Liver (tissue), 9 donors: Measurements from ENCODE around the gene TMEM178A. TPM values are rescaled to one million over a fixed set of nuclear protein-coding genes. Genes with fewer than 3 reads are reported as not detected.

Experiments used
- DNase-seq: peaks from one replicate; pipeline ENCODE4 v3.0.0-alpha.2; 2017; ENCODE audit warnings: low spot score
- H3K27ac ChIP-seq, 2 donors: one replicate each; pipeline ENCODE4 v1.7.0; 2013; ENCODE audit warnings: inconsistent platforms in 2 of 2, low read length in 2 of 2, control low read depth in 1 of 2, low read depth in 1 of 2, mild to moderate bottlenecking in 1 of 2
- H3K27me3 ChIP-seq, 4 donors: one replicate each; pipeline versions ENCODE4 v1.6.1 to v1.7.0; 2013; ENCODE audit warnings: low read length in 3 of 4, inconsistent platforms in 1 of 4, mild to moderate bottlenecking in 1 of 4, moderate library complexity in 1 of 4; ENCODE audit not compliant: control insufficient read depth in 4 of 4, insufficient read depth in 4 of 4
- H3K36me3 ChIP-seq, 4 donors: one replicate each; pipeline versions ENCODE4 v1.6.1 to v1.7.0; 2013; ENCODE audit warnings: low read length in 3 of 4, mild to moderate bottlenecking in 3 of 4, low read depth in 1 of 4, moderate library complexity in 1 of 4; ENCODE audit not compliant: control insufficient read depth in 4 of 4, insufficient read depth in 3 of 4
- H3K4me1 ChIP-seq, 4 donors: one replicate each; pipeline versions ENCODE4 v1.6.1 to v1.7.0; 2013; ENCODE audit warnings: low read length in 3 of 4, mild to moderate bottlenecking in 3 of 4, moderate library complexity in 1 of 4; ENCODE audit not compliant: control insufficient read depth in 4 of 4, insufficient read depth in 4 of 4
- H3K4me3 ChIP-seq, 3 donors: one replicate each; pipeline versions ENCODE4 v1.6.1 to v1.7.0; 2013; ENCODE audit warnings: low read length in 3 of 3, control low read depth in 1 of 3, low read depth in 1 of 3, mild to moderate bottlenecking in 1 of 3
- H3K9ac ChIP-seq, 2 donors: one replicate each; pipeline ENCODE4 v1.7.0; 2013; ENCODE audit warnings: low read length in 2 of 2, mild to moderate bottlenecking in 2 of 2, moderate library complexity in 2 of 2, control low read depth in 1 of 2, low read depth in 1 of 2
- H3K9me3 ChIP-seq, 4 donors: one replicate each; pipeline versions ENCODE4 v1.6.1 to v1.7.0; 2013; ENCODE audit warnings: low read length in 3 of 4; ENCODE audit not compliant: control insufficient read depth in 4 of 4
- EGR1 ChIP-seq, 2 donors: IDR thresholded peaks; 2 replicates each; pipeline ENCODE4 v1.6.1; 2016 to 2018; ENCODE audit warnings: antibody characterized with exemption in 2 of 2, low read depth in 2 of 2
- FOXA1 ChIP-seq: IDR thresholded peaks from 2 replicates; pipeline ENCODE4 v1.6.1; 2016; ENCODE audit warnings: antibody characterized with exemption
- FOXA2 ChIP-seq: IDR thresholded peaks from 2 replicates; pipeline ENCODE4 v1.6.1; 2016; ENCODE audit warnings: antibody characterized with exemption
- GABPA ChIP-seq, 2 donors: IDR thresholded peaks in 1 of 2; conservative IDR thresholded peaks in 1 of 2; 2 replicates each; pipeline ENCODE4 v1.6.1; 2016; ENCODE audit warnings: antibody characterized with exemption in 2 of 2, mild to moderate bottlenecking in 1 of 2, moderate library complexity in 1 of 2
- HNF4A ChIP-seq, 2 donors: conservative IDR thresholded peaks; 2 replicates each; pipeline ENCODE4 v1.6.1; 2016; ENCODE audit warnings: antibody characterized with exemption in 2 of 2, mild to moderate bottlenecking in 2 of 2
- HNF4G ChIP-seq: IDR thresholded peaks from 2 replicates; pipeline ENCODE4 v1.6.1; 2016; ENCODE audit warnings: antibody characterized with exemption
- JUND ChIP-seq, 2 donors: IDR thresholded peaks; 2 replicates each; pipeline ENCODE4 v1.6.1; 2016; ENCODE audit warnings: antibody characterized with exemption in 2 of 2
- NR2F2 ChIP-seq: IDR thresholded peaks from 2 replicates; pipeline ENCODE4 v1.6.1; 2016; ENCODE audit warnings: antibody characterized with exemption
- RAD21 ChIP-seq, 2 donors: IDR thresholded peaks; 2 replicates each; pipeline ENCODE4 v1.6.1; 2016; ENCODE audit warnings: antibody characterized with exemption in 2 of 2, mild to moderate bottlenecking in 2 of 2
- RXRA ChIP-seq, 2 donors: IDR thresholded peaks; 2 replicates each; pipeline ENCODE4 v1.6.1; 2017 to 2018; ENCODE audit warnings: antibody characterized with exemption in 2 of 2, mild to moderate bottlenecking in 1 of 2
- SP1 ChIP-seq: IDR thresholded peaks from 2 replicates; pipeline ENCODE4 v1.6.1; 2018; ENCODE audit warnings: antibody characterized with exemption, mild to moderate bottlenecking
- TAF1 ChIP-seq: conservative IDR thresholded peaks from 2 replicates; pipeline ENCODE4 v1.6.1; 2016; ENCODE audit warnings: antibody characterized with exemption, mild to moderate bottlenecking
- YY1 ChIP-seq: IDR thresholded peaks from 2 replicates; pipeline ENCODE4 v1.6.1; 2016; ENCODE audit warnings: antibody characterized with exemption, mild to moderate bottlenecking
- WGBS: extraction: QIAGEN DNeasy Blood & Tissue Kit; methylation state at CpG from one replicate; pipeline ENCODE4 v1.1.7; 2013; 5-methylcytosine and 5-hydroxymethylcytosine counted together
- polyA plus RNA-seq, 2 donors: library from polyadenylated mRNA; stranded (reverse) in 1 of 2; unstranded in 1 of 2; fragments of 200-250 nt in 1 of 2; fragments of >200 nt in 1 of 2; fragmentation: Nextera tagmentation in 1 of 2; extraction: Ambion mirVana in 1 of 2; gene quantifications; one replicate each; pipeline versions ENCODE4 v1.2.1 to v1.2.3, GENCODE V29; 2013 to 2015
- total RNA-seq, 2 donors: library from RNA; depleted of rRNA; stranded (reverse); fragments of >200 nt; gene quantifications; one replicate each; pipeline ENCODE4 v1.2.3, GENCODE V29; 2014
- TF ChIP-seq, protein P1 (sequence below): IDR thresholded peaks from 2 replicates; pipeline ENCODE4 v1.6.1; 2016; ENCODE audit warnings: antibody characterized with exemption
- TF ChIP-seq, protein P2 (sequence below): IDR thresholded peaks from 2 replicates; pipeline ENCODE4 v1.6.1; 2016; ENCODE audit warnings: antibody characterized with exemption
- TF ChIP-seq, protein P3 (sequence below): fragments of 150-350 bp; IDR thresholded peaks from 2 replicates; pipeline ENCODE4 v1.5.1; 2017; ENCODE audit warnings: improper control_type of control experiment, low read depth, low read length; ENCODE audit not compliant: missing input control
- TF ChIP-seq, protein P4 (sequence below): IDR thresholded peaks from 2 replicates; pipeline ENCODE4 v1.6.1; 2016; ENCODE audit warnings: antibody characterized with exemption, mild to moderate bottlenecking
- TF ChIP-seq, protein P5 (sequence below): IDR thresholded peaks from 2 replicates; pipeline ENCODE4 v1.6.1; 2016; ENCODE audit warnings: antibody characterized with exemption
- donor health status: healthy.
- donor health status: healthy.
- donor health status: healthy.
- donor health status: healthy.
- donor health status: healthy.

The TMEM178A gene
- total and polyA plus RNA-seq, 4 donors, result 0.21 to 0.64 (median 0.49) TPM

DNA sequence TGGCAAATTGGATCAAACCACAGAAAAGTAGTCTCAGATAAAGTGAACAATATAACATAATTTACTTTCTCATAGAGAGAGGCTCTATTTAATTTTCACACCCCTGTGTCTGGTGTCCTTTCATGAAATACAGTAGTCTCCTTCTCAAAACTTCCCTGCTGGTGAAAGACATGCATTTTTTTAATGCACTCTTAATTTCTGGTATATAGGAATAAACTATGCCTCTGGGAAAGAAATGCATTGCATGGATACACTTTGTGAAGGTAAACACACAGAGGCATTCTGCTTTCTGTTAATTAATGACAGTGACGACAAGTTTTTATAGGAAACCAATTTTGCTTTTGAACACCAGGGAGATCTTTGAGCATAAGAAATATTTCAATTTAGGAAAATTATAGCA is 24.1 kb upstream of the TMEM178A start:
- no peaks in the 10 kb centered on the region for H3K36me3 ChIP-seq
- H3K27me3 ChIP-seq, result no peaks in the 10 kb centered on the region
- no peak for TF ChIP-seq JUND (IDR thresholded peaks at IDR 0.05)
- no peak for TF ChIP-seq FOXA2
- TF ChIP-seq TAF1, result no peak
- no peak for TF ChIP-seq GABPA (IDR thresholded peaks at IDR 0.05 in 1 of 2, conservative IDR thresholded peaks at IDR 0.05 in 1 of 2)
- no peak for TF ChIP-seq SP1
- TF ChIP-seq NR2F2, result no peak
- TF ChIP-seq, protein P1, sequence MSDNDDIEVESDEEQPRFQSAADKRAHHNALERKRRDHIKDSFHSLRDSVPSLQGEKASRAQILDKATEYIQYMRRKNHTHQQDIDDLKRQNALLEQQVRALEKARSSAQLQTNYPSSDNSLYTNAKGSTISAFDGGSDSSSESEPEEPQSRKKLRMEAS, result no peak
- no peak for TF ChIP-seq FOXA1
- no peak for TF ChIP-seq HNF4G
- TF ChIP-seq, protein P2, sequence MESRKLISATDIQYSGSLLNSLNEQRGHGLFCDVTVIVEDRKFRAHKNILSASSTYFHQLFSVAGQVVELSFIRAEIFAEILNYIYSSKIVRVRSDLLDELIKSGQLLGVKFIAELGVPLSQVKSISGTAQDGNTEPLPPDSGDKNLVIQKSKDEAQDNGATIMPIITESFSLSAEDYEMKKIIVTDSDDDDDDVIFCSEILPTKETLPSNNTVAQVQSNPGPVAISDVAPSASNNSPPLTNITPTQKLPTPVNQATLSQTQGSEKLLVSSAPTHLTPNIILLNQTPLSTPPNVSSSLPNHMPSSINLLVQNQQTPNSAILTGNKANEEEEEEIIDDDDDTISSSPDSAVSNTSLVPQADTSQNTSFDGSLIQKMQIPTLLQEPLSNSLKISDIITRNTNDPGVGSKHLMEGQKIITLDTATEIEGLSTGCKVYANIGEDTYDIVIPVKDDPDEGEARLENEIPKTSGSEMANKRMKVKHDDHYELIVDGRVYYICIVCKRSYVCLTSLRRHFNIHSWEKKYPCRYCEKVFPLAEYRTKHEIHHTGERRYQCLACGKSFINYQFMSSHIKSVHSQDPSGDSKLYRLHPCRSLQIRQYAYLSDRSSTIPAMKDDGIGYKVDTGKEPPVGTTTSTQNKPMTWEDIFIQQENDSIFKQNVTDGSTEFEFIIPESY, result no peak
- no peak for TF ChIP-seq RAD21 (IDR thresholded peaks at IDR 0.05)
- TF ChIP-seq EGR1 (IDR thresholded peaks at IDR 0.05; ENCODE audit: low read depth in 2 of 2), result no peak
- no peak for TF ChIP-seq RXRA (IDR thresholded peaks at IDR 0.05)
- no peak for TF ChIP-seq YY1
- TF ChIP-seq, protein P3, sequence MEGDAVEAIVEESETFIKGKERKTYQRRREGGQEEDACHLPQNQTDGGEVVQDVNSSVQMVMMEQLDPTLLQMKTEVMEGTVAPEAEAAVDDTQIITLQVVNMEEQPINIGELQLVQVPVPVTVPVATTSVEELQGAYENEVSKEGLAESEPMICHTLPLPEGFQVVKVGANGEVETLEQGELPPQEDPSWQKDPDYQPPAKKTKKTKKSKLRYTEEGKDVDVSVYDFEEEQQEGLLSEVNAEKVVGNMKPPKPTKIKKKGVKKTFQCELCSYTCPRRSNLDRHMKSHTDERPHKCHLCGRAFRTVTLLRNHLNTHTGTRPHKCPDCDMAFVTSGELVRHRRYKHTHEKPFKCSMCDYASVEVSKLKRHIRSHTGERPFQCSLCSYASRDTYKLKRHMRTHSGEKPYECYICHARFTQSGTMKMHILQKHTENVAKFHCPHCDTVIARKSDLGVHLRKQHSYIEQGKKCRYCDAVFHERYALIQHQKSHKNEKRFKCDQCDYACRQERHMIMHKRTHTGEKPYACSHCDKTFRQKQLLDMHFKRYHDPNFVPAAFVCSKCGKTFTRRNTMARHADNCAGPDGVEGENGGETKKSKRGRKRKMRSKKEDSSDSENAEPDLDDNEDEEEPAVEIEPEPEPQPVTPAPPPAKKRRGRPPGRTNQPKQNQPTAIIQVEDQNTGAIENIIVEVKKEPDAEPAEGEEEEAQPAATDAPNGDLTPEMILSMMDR, result no peak
- TF ChIP-seq, protein P4, sequence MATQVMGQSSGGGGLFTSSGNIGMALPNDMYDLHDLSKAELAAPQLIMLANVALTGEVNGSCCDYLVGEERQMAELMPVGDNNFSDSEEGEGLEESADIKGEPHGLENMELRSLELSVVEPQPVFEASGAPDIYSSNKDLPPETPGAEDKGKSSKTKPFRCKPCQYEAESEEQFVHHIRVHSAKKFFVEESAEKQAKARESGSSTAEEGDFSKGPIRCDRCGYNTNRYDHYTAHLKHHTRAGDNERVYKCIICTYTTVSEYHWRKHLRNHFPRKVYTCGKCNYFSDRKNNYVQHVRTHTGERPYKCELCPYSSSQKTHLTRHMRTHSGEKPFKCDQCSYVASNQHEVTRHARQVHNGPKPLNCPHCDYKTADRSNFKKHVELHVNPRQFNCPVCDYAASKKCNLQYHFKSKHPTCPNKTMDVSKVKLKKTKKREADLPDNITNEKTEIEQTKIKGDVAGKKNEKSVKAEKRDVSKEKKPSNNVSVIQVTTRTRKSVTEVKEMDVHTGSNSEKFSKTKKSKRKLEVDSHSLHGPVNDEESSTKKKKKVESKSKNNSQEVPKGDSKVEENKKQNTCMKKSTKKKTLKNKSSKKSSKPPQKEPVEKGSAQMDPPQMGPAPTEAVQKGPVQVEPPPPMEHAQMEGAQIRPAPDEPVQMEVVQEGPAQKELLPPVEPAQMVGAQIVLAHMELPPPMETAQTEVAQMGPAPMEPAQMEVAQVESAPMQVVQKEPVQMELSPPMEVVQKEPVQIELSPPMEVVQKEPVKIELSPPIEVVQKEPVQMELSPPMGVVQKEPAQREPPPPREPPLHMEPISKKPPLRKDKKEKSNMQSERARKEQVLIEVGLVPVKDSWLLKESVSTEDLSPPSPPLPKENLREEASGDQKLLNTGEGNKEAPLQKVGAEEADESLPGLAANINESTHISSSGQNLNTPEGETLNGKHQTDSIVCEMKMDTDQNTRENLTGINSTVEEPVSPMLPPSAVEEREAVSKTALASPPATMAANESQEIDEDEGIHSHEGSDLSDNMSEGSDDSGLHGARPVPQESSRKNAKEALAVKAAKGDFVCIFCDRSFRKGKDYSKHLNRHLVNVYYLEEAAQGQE, result no peak
- TF ChIP-seq, protein P5, sequence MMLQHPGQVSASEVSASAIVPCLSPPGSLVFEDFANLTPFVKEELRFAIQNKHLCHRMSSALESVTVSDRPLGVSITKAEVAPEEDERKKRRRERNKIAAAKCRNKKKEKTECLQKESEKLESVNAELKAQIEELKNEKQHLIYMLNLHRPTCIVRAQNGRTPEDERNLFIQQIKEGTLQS, result no peak
- TF ChIP-seq HNF4A (conservative IDR thresholded peaks at IDR 0.05), result no peak
- no peak for DNase-seq
- H3K27ac ChIP-seq, result no peak overlapping the region
- no peaks in the 10 kb centered on the region for H3K4me1 ChIP-seq
- 91% methylated on average over 1 of the region's 1 CpG for WGBS
- H3K9me3 ChIP-seq, result no peaks in the 10 kb centered on the region
- no peak overlapping the region for H3K9ac ChIP-seq
- H3K4me3 ChIP-seq, result no peak overlapping the region
